ENCODE results near the gene JPT2. TPM values are rescaled to one million over a fixed set of nuclear protein-coding genes. Genes with fewer than 3 reads are reported as not detected.

JPT2 gene
- polyA plus RNA-seq, 1 experiment: 41.2 TPM

GRCh38 chr16:1650131-1650530, 27.9 kb upstream of the JPT2 start:
- no peaks in the 10 kb centered on the region for H3K27me3 ChIP-seq (ENCODE audit: control insufficient read depth, insufficient read depth, low read length)
- DNase-seq (ENCODE audit: low read depth, low spot score): no peak
- POLR2A ChIA-PET: no interaction called here
- H3K4me3 ChIP-seq (ENCODE audit: low read depth, low read length): no peak overlapping the region
- no peaks in the 10 kb centered on the region for H3K9me3 ChIP-seq (ENCODE audit: control insufficient read depth, insufficient read depth, low read length)
- no peak overlapping the region for H3K27ac ChIP-seq (ENCODE audit: low read depth, low read length)
- CTCF ChIA-PET: no interaction called here
- TF ChIP-seq, protein P1, sequence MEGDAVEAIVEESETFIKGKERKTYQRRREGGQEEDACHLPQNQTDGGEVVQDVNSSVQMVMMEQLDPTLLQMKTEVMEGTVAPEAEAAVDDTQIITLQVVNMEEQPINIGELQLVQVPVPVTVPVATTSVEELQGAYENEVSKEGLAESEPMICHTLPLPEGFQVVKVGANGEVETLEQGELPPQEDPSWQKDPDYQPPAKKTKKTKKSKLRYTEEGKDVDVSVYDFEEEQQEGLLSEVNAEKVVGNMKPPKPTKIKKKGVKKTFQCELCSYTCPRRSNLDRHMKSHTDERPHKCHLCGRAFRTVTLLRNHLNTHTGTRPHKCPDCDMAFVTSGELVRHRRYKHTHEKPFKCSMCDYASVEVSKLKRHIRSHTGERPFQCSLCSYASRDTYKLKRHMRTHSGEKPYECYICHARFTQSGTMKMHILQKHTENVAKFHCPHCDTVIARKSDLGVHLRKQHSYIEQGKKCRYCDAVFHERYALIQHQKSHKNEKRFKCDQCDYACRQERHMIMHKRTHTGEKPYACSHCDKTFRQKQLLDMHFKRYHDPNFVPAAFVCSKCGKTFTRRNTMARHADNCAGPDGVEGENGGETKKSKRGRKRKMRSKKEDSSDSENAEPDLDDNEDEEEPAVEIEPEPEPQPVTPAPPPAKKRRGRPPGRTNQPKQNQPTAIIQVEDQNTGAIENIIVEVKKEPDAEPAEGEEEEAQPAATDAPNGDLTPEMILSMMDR (IDR thresholded peaks at IDR 0.05; ENCODE audit: low read depth, low read length): no peak

GRCh38 chr16:1651094-1651973, 26.7 kb upstream of the JPT2 start:
- H3K27me3 ChIP-seq (ENCODE audit: control insufficient read depth, insufficient read depth, low read length): no peaks in the 10 kb centered on the region
- no peak for DNase-seq (ENCODE audit: low read depth, low spot score)
- no peaks in the 10 kb centered on the region for H3K9me3 ChIP-seq (ENCODE audit: control insufficient read depth, insufficient read depth, low read length)
- no peak overlapping the region for H3K4me3 ChIP-seq (ENCODE audit: low read depth, low read length)
- ChIA-PET POLR2A (interaction anchor here (0.6 kb wide), 1 partner anchor 61 kb away, joined by 10 read pairs; no protein-coding TSS in a partner anchor), CTCF (no interaction called here)
- TF ChIP-seq, protein P1 (IDR thresholded peaks at IDR 0.05; ENCODE audit: low read depth, low read length): no peak
- no peak overlapping the region for H3K27ac ChIP-seq (ENCODE audit: low read depth, low read length)

- POLR2A ChIA-PET: no interaction called here
- H3K9me3 ChIP-seq (ENCODE audit: control insufficient read depth, insufficient read depth, low read length): no peaks in the 10 kb centered on the region; the same call in 1 of the 2 replicates
- H3K27me3 ChIP-seq (ENCODE audit: control insufficient read depth, insufficient read depth, low read length): no peaks in the 10 kb centered on the region
- H3K27ac ChIP-seq (ENCODE audit: low read depth, low read length): no peak overlapping the region
- CTCF ChIA-PET: no interaction called here
- TF ChIP-seq, protein P1 (IDR thresholded peaks at IDR 0.05; ENCODE audit: low read depth, low read length): no peak
- no peak overlapping the region for H3K4me3 ChIP-seq (ENCODE audit: low read depth, low read length)
- no peak for DNase-seq (ENCODE audit: low read depth, low spot score)
These were observed 26.1 kb upstream of the JPT2 start for GRCh38 chr16:1651974-1652312.

DNA sequence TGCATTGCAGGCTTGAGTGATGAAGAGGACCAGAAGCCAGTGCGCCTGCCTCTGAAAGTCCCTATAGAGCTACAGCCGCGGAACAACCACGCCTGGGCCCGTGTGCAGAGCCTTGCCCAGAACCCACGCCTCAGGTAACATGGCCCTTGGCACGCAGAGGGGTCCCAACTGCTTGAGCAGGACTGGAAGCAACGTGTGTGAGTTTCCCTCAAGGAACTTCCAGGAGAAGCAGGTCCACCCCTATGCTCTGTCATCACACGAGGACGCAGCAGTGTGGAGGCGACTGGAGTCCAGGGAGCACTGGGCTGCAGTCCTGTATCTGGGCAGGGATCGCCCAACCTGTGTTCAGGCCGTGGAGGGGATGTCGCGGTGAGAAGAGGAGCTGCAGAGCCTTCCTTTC, 25.1 kb upstream of the JPT2 start:
- ChIA-PET CTCF (no interaction called here), POLR2A (no interaction called here)
- TF ChIP-seq, protein P1 (IDR thresholded peaks at IDR 0.05; ENCODE audit: low read depth, low read length): no peak
- Histone ChIP-seq H3K27me3 (ENCODE audit: control insufficient read depth, insufficient read depth, low read length) (no peaks in the 10 kb centered on the region), H3K27ac (ENCODE audit: low read depth, low read length) (no peak overlapping the region), H3K9me3 (ENCODE audit: control insufficient read depth, insufficient read depth, low read length) (no peaks in the 10 kb centered on the region; the same call in 1 of the 2 replicates), H3K4me3 (ENCODE audit: low read depth, low read length) (no peak overlapping the region)
- no peak for DNase-seq (ENCODE audit: low read depth, low spot score)

GRCh38 chr16:1654505-1655268, 23.4 kb upstream of the JPT2 start:
- no peaks in the 10 kb centered on the region for H3K27me3 ChIP-seq (ENCODE audit: control insufficient read depth, insufficient read depth, low read length)
- TF ChIP-seq, protein P1 (IDR thresholded peaks at IDR 0.05; ENCODE audit: low read depth, low read length): no peak
- CTCF ChIA-PET: no interaction called here
- no peak overlapping the region for H3K4me3 ChIP-seq (ENCODE audit: low read depth, low read length)
- DNase-seq (ENCODE audit: low read depth, low spot score): no peak
- H3K27ac ChIP-seq (ENCODE audit: low read depth, low read length): no peak overlapping the region
- H3K9me3 ChIP-seq (ENCODE audit: control insufficient read depth, insufficient read depth, low read length): no peaks in the 10 kb centered on the region; the same call in 1 of the 2 replicates
- POLR2A ChIA-PET: interaction anchor here (0.6 kb wide), 1 partner anchor 69 kb away, joined by 3 read pairs; no protein-coding TSS in a partner anchor
